Fibroblast of upper back skin (primary cell): ENCODE results near the gene BCAS3.
A peak's percentile ranks its signal among the peaks of the same experiment; 100 is the strongest.
"Not testable (repeated sequence)": the region's sequence is repeated elsewhere in the genome, so short reads cannot be mapped to it uniquely, and the experiment has no call there.

Experiments used
- DNase-seq: peaks from one replicate; pipeline ENCODE4 v3.0.0-alpha.2; 2013

The BCAS3 gene

GRCh38 chr17:61357061-61357460 lies 679.4 kb downstream of the BCAS3 start:
- not testable (repeated sequence) for DNase-seq

- DNase-seq = not testable (repeated sequence)
These were observed 681.9 kb downstream of the BCAS3 start for GRCh38 chr17:61359513-61359912.

GRCh38 chr17:61360318-61360943 lies 682.8 kb downstream of the BCAS3 start:
- no peak for DNase-seq

DNA sequence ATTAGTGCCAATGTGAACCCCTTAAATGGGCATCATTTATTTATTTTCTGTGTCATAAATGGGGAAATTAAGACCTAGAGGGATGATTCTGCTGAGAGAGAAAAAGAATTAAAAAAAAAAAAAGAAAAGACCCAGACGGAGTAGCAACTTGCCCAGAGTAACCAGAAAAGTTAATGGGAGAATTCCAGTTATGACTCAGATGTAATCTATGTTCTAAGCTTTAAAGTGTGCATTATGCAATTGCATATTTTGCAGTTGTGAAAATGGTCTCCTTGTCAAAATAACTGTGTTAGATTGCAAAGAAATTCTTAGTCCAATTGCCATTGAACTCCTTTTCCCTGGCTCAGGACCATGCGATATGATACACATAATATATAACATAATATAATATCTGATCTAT lies 683.4 kb downstream of the BCAS3 start:
- peak; percentile 86 for DNase-seq

DNA sequence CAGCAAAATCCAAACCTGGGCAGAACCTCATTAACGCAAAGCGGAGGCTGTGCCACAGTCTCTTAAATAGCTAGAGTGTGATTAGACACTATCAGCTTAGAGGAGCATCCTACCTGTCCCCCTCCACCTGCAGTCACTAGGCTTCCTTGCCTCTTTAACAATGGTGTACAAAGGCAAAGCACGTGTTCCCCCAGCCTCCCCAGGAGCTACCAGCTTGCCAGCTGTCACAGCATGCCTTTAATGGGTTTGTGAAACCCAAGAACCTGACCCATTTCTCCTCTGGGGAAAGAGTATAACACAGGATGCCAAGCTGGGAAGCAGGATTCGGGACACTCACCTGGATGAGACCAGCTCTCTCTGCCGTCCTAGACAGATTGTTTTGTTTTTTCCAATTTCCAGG lies 684.7 kb downstream of the BCAS3 start:
- no peak for DNase-seq

DNA sequence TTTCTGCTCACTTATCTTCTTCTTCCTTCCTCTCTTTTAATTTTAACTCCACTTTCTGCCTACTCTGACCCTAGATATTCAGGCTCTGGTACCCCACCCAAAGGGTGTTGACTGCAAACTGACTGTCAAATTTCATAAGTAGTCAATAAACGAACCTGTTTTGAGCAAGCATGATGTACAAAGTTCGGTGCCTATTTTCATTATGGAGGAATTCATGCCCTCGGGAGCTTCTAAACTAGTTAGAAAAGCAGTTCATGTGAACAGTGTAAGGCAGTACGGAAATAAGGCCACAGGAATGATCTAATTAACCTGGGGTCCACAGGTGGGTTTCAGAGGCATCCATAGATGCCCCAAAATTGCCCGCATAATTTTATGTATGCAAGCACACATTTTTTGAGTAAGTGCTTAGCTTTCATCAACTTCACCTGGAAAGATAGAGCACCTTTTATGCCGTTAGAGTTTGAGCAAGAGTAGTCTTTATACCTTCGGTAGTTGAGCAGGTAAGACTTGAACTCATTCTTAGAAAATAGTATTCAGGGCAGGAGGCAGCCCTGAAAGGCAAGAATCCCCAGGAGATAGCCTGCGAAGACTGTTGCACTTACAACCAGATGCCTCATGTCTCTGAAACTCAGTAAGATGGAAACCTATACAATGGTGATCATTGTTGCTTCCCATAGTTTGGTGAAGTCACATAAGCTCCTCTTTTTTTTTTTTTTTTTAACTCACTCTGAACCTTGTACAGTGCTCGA lies 685.4 kb downstream of the BCAS3 start:
- DNase-seq = no peak

DNA sequence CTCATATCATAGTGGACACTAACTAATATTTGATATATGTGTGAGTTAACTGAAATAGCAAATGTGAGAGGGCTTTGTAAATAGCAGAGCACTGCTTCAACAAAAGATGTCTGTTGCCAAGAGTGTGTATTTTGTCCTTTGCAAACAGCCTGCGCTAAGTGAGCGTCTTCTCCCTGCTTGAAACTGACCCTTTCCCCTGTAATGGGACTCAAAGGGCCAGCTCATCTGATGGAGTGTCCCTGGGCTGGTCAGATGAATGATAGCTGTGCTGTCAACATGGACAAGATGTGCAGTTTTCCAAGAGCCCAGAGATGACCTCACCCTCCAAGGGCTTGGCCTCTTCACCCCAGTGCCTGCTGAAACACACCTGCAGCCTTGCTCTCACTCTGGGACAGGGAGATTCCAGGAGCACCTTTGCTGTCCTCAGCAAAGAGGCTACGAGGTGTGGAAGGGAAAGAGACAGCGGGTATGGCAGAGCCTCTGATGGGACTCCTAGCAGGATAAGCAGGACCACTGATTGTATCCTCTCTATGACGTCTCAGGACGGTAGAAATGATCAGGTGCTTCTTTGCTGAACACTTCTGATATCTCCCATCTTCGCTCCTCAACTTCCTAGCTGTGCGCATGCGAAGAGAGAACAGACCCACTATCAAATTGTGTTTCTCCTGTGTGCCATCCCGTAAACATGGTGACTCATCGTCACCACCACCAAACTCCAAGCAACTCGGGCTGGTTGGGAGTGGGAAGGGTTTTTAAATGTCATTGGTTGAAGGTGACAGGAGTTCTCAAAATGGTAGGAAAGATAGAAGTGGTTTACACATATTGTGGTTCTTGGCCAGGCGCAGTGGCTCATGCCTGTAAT lies 686.2 kb downstream of the BCAS3 start:
- no peak for DNase-seq

DNA sequence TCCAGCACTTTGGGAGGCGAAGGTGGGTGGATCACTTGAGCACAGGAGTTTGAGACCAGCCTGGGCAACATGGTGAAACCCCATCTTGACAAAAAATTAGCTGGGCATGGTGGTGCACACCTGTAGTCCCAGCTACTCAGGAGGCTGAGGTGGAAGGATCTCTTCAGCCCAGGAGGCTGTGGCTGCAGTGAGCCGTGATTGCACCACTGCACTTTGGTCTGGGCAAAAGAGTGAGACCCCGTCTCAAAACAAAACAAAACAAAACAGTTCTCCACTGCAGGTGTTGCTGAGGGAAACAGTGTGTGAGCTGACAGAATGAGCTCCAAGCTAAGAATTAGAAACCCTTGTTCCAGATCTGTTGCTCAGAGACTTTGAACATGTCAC lies 686.8 kb downstream of the BCAS3 start:
- DNase-seq = no peak

GRCh38 chr17:61366076-61366714 lies 688.5 kb downstream of the BCAS3 start:
- no peak for DNase-seq

GRCh38 chr17:61366715-61367413 lies 689.2 kb downstream of the BCAS3 start:
- no peak for DNase-seq

GRCh38 chr17:61368049-61368831 lies 690.6 kb downstream of the BCAS3 start:
- no peak for DNase-seq

DNA sequence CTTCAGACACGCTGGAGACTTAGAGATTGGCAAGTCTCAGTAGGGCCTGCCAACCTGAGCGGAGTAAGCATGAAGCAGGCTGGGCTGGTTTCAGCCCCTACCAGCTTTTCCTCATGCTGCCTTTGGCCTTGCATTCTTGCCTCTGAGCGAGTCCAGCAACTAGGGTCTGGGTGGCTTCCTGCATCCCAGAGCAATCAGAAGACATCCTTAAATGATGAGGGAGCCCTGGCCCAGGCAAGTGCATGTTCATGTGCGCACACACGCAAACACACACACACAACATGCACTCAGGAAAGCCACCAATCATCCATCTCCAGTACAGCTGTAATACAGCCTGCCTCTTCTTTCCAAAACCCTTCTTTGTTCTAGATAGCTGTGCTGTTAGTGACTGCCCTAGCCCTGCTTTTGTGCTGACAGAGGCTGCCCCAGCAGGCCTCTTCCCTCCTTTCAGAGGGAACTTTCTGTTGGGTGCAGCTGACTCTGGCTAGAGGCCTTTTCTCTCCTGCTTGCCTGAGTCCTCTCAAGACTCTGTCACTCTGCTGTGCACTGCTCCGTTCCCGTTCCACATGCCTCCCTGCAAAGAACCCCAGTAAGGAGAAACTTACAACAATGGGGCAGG lies 691.3 kb downstream of the BCAS3 start:
- no peak for DNase-seq

DNA sequence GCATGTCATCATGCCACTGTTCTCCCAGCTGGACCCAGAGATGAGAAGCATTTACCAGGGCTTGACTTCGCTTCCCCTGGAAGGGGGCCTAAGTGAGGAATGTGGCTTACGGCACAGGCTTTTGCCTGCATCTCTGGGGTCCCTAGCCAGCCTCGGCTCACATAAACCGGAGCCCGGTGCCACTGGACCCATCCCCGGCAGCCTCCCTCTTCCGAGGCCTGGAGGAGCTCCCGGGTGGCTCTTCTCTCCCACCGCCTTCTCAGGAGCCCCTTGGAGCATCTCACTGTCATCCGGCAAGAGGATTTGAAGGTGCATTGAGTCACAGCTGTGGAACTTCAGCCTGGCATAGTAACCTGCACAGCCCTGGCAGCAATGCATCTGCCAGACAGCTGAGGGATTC lies 692.1 kb downstream of the BCAS3 start:
- DNase-seq = no peak

GRCh38 chr17:61371179-61371578 lies 693.5 kb downstream of the BCAS3 start:
- no peak for DNase-seq

DNA sequence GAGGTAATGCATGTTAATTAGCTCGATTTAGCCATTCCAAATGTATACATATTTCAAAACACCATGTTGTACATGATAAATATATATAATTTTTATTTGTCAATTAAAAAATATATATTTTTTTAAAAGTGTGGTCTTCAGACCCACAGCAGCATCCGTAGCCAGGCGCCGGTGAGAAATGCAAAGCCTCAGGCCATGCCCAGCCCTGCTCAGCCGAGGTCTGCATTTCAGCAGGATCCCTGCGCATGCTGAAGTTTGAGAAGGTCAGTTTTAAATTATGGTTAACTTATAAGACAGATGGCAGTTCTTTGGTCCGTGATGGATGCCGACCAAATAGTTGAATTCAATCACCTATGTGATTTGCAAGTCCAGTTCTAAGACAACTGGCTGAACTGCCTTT lies 694.0 kb downstream of the BCAS3 start:
- DNase-seq = no peak

DNA sequence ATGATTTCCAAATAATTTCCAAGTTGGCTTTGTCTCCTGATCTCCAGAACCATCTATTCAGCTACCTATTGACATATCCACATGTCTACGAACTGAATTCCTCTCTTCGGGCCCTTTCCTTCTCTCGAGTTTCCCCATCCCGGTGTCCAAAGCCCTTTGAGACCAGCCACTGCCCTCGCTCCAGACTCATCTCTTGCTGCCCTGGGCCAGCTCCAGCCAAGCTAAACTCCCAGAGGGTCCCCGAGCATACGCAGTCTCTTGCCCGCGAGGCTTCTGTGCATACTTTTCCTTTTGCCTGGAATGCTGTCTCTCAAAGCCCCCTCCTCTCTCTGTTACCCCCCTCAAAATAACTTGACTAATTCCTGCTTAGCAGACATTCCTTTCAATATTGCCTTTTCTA lies 694.8 kb downstream of the BCAS3 start:
- no peak for DNase-seq

DNA sequence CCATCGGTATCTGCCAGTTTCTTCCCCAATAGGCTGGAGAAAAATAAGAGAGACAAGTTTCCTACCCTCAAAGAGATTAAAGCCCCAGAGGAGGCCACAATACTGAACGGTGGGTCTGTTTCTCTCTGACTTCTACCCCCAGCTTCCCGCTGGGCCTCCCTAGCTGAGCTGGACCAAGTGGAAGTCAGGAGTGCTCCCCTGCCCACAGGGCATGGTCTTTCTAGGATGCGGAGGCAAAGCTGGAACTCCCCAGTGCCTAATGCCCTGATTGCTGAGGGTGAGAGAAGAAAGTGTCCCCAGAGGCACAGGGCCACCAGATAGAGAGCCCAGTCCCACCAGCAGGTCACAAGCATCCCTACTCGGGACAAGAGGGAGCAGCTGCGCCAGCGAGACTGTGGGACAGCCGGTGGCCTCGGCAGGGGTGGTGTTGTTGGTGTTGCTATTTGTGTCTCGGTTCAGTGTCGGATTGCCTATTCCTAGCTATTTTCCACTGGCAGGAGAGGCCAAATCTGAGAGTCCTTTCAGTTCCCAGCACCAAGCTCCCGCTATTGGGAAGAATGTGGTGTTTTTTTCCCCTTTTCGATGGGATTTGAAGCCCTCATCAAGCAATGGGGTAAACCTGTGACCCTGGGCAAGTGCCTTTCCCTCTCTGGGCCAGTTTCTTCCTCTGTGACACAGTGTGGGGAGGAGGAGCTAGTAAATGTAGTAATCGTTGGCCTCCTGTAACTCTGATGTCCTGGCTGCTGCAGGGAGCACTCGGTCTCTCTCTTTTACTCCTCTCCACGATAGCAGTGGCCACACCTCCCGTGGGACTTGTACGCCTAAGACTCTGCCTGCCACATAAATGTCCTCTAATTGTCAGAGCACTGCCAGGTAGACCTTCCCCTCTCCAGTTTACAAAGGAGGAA lies 699.5 kb downstream of the BCAS3 start:
- no peak for DNase-seq

GRCh38 chr17:61378658-61379456 lies 701.2 kb downstream of the BCAS3 start:
- no peak for DNase-seq

- no peak for DNase-seq
These were observed 702.0 kb downstream of the BCAS3 start for GRCh38 chr17:61379457-61380216.
